Loucy (cell line): ENCODE data around the gene MN1.

Source experiments
- H2AFZ ChIP-seq: fragments of 200-600 bp; sonication (generic); 2 replicates; pipeline ENCODE4 v1.6.0; 2016; ENCODE audit warnings: antibody characterized with exemption, mild to moderate bottlenecking, low read length, moderate library complexity
- H3F3A ChIP-seq: fragments of 200-600 bp; 2 replicates; pipeline ENCODE4 v1.6.0; 2016; ENCODE audit warnings: antibody characterized with exemption, low read depth, mild to moderate bottlenecking
- H3K27me3 ChIP-seq: fragments of 200-600 bp; sonication (generic); 2 replicates; pipeline ENCODE4 v1.6.1; 2014; ENCODE audit warnings: low read length, mild to moderate bottlenecking; ENCODE audit not compliant: insufficient read depth, poor library complexity, severe bottlenecking
- H3K36me3 ChIP-seq: fragments of 200-600 bp; sonication (generic); 2 replicates; pipeline ENCODE4 v1.6.1; 2016; ENCODE audit warnings: low read length; ENCODE audit not compliant: insufficient read depth
- H3K4me1 ChIP-seq: fragments of 200-600 bp; sonication (generic); 2 replicates; pipeline ENCODE4 v1.5.1; 2014; ENCODE audit warnings: low read length, mild to moderate bottlenecking; ENCODE audit not compliant: insufficient read depth, poor library complexity, severe bottlenecking
- H3K4me2 ChIP-seq: fragments of 200-600 bp; sonication (generic); 2 replicates; pipeline ENCODE4 v1.6.0; 2014; ENCODE audit warnings: antibody characterized with exemption, low read length, low read depth, mild to moderate bottlenecking; ENCODE audit not compliant: poor library complexity, severe bottlenecking
- H3K4me3 ChIP-seq: fragments of 200-600 bp; sonication (generic); 2 replicates; pipeline ENCODE4 v1.5.1; 2014; ENCODE audit warnings: low read length, mild to moderate bottlenecking, mixed read lengths; ENCODE audit not compliant: poor library complexity, severe bottlenecking
- H3K79me2 ChIP-seq: fragments of 200-600 bp; sonication (generic); 2 replicates; pipeline ENCODE4 v1.6.1; 2014; ENCODE audit warnings: low read length; ENCODE audit not compliant: insufficient read depth
- H3K9ac ChIP-seq: fragments of 200-600 bp; sonication (generic); 2 replicates; pipeline ENCODE4 v1.6.0; 2014; ENCODE audit warnings: mild to moderate bottlenecking, low read depth, low read length, moderate library complexity; ENCODE audit not compliant: poor library complexity, severe bottlenecking
- H3K9me2 ChIP-seq: fragments of 200-600 bp; sonication (generic); replicated peaks from 2 replicates; pipeline ENCODE4 v1.6.1; 2016; ENCODE audit warnings: low read depth, low read length, mixed read lengths
- H3K9me3 ChIP-seq: fragments of 200-600 bp; sonication (generic); 2 replicates; pipeline ENCODE4 v1.6.1; 2014; ENCODE audit warnings: mild to moderate bottlenecking, antibody characterized with exemption, low read length, low read depth; ENCODE audit not compliant: insufficient read depth
- H4K20me1 ChIP-seq: fragments of 200-600 bp; sonication (generic); 2 replicates; pipeline ENCODE4 v1.6.0; 2014; ENCODE audit warnings: antibody characterized with exemption, low read length, mild to moderate bottlenecking; ENCODE audit not compliant: insufficient read depth, poor library complexity, severe bottlenecking
- EZH2phosphoT487 ChIP-seq: fragments of 200-600 bp; IDR thresholded peaks from 2 replicates; pipeline ENCODE4 v1.6.1; 2018; ENCODE audit warnings: antibody characterized with exemption, mild to moderate bottlenecking, moderate library complexity, borderline replicate concordance
- TF ChIP-seq, protein P1 (sequence below): fragments of 200-600 bp; sonication (generic); conservative IDR thresholded peaks from 2 replicates; pipeline ENCODE4 v1.5.1; 2014; ENCODE audit warnings: mild to moderate bottlenecking, antibody characterized with exemption, low read length

The MN1 gene

DNA sequence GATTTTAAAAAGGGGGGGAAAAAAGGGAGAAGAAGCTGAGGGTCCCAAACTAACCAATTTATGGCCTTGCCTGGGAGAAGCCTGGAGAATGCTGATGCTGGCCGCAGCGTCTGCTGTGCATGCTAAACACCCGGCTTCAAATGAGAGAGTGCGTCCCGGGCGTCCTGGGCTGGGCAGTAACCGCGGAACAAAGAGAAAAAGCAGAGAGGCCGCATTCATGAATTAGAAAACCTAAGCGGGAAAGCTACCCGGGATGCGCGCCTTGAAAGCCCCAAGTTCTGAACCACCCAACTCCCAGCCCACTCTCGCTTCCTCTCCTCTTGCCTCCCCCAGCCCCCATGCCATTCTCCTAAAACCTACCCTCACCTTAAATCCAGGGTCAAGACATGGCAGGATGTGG, 6.5 kb downstream of the MN1 start:
- no peaks in the 10 kb centered on the region for H3F3A ChIP-seq
- H3K9me3 ChIP-seq: no peaks in the 10 kb centered on the region
- no peak for TF ChIP-seq EZH2phosphoT487
- TF ChIP-seq, protein P1, sequence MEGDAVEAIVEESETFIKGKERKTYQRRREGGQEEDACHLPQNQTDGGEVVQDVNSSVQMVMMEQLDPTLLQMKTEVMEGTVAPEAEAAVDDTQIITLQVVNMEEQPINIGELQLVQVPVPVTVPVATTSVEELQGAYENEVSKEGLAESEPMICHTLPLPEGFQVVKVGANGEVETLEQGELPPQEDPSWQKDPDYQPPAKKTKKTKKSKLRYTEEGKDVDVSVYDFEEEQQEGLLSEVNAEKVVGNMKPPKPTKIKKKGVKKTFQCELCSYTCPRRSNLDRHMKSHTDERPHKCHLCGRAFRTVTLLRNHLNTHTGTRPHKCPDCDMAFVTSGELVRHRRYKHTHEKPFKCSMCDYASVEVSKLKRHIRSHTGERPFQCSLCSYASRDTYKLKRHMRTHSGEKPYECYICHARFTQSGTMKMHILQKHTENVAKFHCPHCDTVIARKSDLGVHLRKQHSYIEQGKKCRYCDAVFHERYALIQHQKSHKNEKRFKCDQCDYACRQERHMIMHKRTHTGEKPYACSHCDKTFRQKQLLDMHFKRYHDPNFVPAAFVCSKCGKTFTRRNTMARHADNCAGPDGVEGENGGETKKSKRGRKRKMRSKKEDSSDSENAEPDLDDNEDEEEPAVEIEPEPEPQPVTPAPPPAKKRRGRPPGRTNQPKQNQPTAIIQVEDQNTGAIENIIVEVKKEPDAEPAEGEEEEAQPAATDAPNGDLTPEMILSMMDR: no peak
- no peaks in the 10 kb centered on the region for H3K27me3 ChIP-seq
- H3K9me2 ChIP-seq: no peaks in the 10 kb centered on the region
- no peak overlapping the region for H3K4me3 ChIP-seq
- H3K79me2 ChIP-seq: no peaks in the 10 kb centered on the region
- no peak overlapping the region for H2AFZ ChIP-seq
- no peaks in the 10 kb centered on the region for H3K36me3 ChIP-seq
- H3K4me2 ChIP-seq: no peak overlapping the region
- no peak overlapping the region for H3K9ac ChIP-seq
- H3K4me1 ChIP-seq: no peaks in the 10 kb centered on the region
- no peaks in the 10 kb centered on the region for H4K20me1 ChIP-seq

DNA sequence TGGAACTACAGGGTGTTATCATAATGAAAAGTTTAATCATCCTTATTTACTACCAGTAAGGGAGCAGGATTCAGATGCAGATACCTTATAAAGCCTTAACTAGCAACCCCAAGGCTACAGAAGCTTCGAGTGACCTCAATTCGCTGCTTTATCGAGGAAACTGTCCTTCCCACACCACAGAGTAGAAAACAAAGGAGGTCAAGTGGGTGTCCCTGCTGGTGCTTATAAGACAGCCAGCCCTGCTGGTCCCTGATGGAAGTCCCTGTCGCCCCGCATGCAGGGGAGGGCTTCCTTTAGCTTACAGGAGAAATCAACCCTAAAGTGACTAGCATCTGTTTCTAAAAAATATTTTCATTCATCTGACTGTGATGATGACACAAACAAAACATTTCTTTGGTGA, 7.3 kb downstream of the MN1 start:
- no peaks in the 10 kb centered on the region for H3K4me1 ChIP-seq
- H3K9ac ChIP-seq: no peak overlapping the region
- H3K27me3 ChIP-seq: no peaks in the 10 kb centered on the region
- no peaks in the 10 kb centered on the region for H3F3A ChIP-seq
- H3K79me2 ChIP-seq: no peaks in the 10 kb centered on the region
- H3K36me3 ChIP-seq: no peaks in the 10 kb centered on the region
- no peak overlapping the region for H2AFZ ChIP-seq
- no peaks in the 10 kb centered on the region for H3K9me2 ChIP-seq
- no peak for TF ChIP-seq EZH2phosphoT487
- TF ChIP-seq, protein P1: no peak
- H3K9me3 ChIP-seq: no peaks in the 10 kb centered on the region
- H3K4me2 ChIP-seq: no peak overlapping the region
- no peak overlapping the region for H3K4me3 ChIP-seq
- H4K20me1 ChIP-seq: no peaks in the 10 kb centered on the region

- Histone ChIP-seq H3K4me3 (no peak overlapping the region), H3K4me1 (no peaks in the 10 kb centered on the region), H3K9me3 (no peaks in the 10 kb centered on the region), H3K27me3 (no peaks in the 10 kb centered on the region), H3K9me2 (no peaks in the 10 kb centered on the region), H3K9ac (no peak overlapping the region), H4K20me1 (no peaks in the 10 kb centered on the region), H3K36me3 (no peaks in the 10 kb centered on the region), H3K4me2 (no peak overlapping the region), H2AFZ (no peak overlapping the region), H3K79me2 (no peaks in the 10 kb centered on the region), H3F3A (no peaks in the 10 kb centered on the region)
- TF ChIP-seq EZH2phosphoT487: no peak
- TF ChIP-seq, protein P1: no peak
Observed at GRCh38 chr22:27793576-27793975, 8.0 kb downstream of the MN1 start.
